GM19193 (cell line): ENCODE measurements around the gene DTNBP1.

Experiments used
- POLR2A ChIP-seq: IDR thresholded peaks from 4 replicates; pipeline ENCODE4 v1.6.1; 2011; ENCODE audit not compliant: insufficient read depth, insufficient read length; ENCODE audit errors: extremely low read depth

DTNBP1 gene

GRCh38 chr6:15475872-15476271 lies 187.0 kb downstream of the DTNBP1 start:
- no peak for TF ChIP-seq POLR2A

GRCh38 chr6:15475261-15475660 lies 187.6 kb downstream of the DTNBP1 start:
- TF ChIP-seq POLR2A: no peak

GRCh38 chr6:15474196-15474595 lies 188.6 kb downstream of the DTNBP1 start:
- TF ChIP-seq POLR2A: no peak

GRCh38 chr6:15473741-15474161 lies 189.1 kb downstream of the DTNBP1 start:
- no peak for TF ChIP-seq POLR2A

GRCh38 chr6:15473174-15473573 lies 189.7 kb downstream of the DTNBP1 start:
- no peak for TF ChIP-seq POLR2A
